ENCODE measurements around the gene ZNF189.
A peak's percentile ranks its signal among the peaks of the same experiment; 100 is the strongest.
"Not testable (repeated sequence)": the region's sequence is repeated elsewhere in the genome, so short reads cannot be mapped to it uniquely, and the experiment has no call there.

ZNF189 gene

GRCh38 chr9:101375546-101375945, 23.1 kb upstream of the ZNF189 start:
- no peak for FAIRE-seq

GRCh38 chr9:101376111-101376848, 22.4 kb upstream of the ZNF189 start:
- FAIRE-seq (no peak), DNase-seq (ENCODE audit: insufficient read length, low spot score) (no peak)
- no peak for TF ChIP-seq TAF1 (IDR thresholded peaks at IDR 0.05; ENCODE audit: low read depth, low read length)
- no peak for TF ChIP-seq POLR2AphosphoS5 (IDR thresholded peaks at IDR 0.05; ENCODE audit: low read depth, low read length)
- TF ChIP-seq POU2F2 (IDR thresholded peaks at IDR 0.05; ENCODE audit: low read depth, low read length) = no peak
- TF ChIP-seq PAX5 (IDR thresholded peaks at IDR 0.05; ENCODE audit: insufficient read depth, low read length, severe bottlenecking) = no peak
- TF ChIP-seq POLR2A (IDR thresholded peaks at IDR 0.05; ENCODE audit: low read depth, low read length) = no peak
- TF ChIP-seq SPI1 (IDR thresholded peaks at IDR 0.05; ENCODE audit: low read depth, low read length) = no peak

More at GRCh38 chr9:101375546-101375945, 23.1 kb upstream of the ZNF189 start:
- no peak for DNase-seq (ENCODE audit: insufficient read length, low spot score)
- TF ChIP-seq PAX5 (IDR thresholded peaks at IDR 0.05; ENCODE audit: insufficient read depth, low read length, severe bottlenecking) = no peak
- TF ChIP-seq POLR2AphosphoS5 (IDR thresholded peaks at IDR 0.05; ENCODE audit: low read depth, low read length) = no peak
- no peak for TF ChIP-seq SPI1 (IDR thresholded peaks at IDR 0.05; ENCODE audit: low read depth, low read length)
- no peak for TF ChIP-seq POU2F2 (IDR thresholded peaks at IDR 0.05; ENCODE audit: low read depth, low read length)

GRCh38 chr9:101380295-101380694, 18.4 kb upstream of the ZNF189 start:
- DNase-seq (ENCODE audit: insufficient read length, low spot score) (no peak), FAIRE-seq (no peak)
- no peak for TF ChIP-seq POU2F2 (IDR thresholded peaks at IDR 0.05; ENCODE audit: low read depth, low read length)
- no peak for TF ChIP-seq SPI1 (IDR thresholded peaks at IDR 0.05; ENCODE audit: low read depth, low read length)
- no peak for TF ChIP-seq PAX5 (IDR thresholded peaks at IDR 0.05; ENCODE audit: insufficient read depth, low read length, severe bottlenecking)
- TF ChIP-seq TAF1 (IDR thresholded peaks at IDR 0.05; ENCODE audit: low read depth, low read length) = no peak
- TF ChIP-seq POLR2A (IDR thresholded peaks at IDR 0.05; ENCODE audit: low read depth, low read length) = no peak
- TF ChIP-seq POLR2AphosphoS5 (IDR thresholded peaks at IDR 0.05; ENCODE audit: low read depth, low read length) = no peak

GRCh38 chr9:101381118-101381517, 17.5 kb upstream of the ZNF189 start:
- TF ChIP-seq TAF1 (IDR thresholded peaks at IDR 0.05; ENCODE audit: low read depth, low read length) (no peak), POLR2A (IDR thresholded peaks at IDR 0.05; ENCODE audit: low read depth, low read length) (no peak), POU2F2 (IDR thresholded peaks at IDR 0.05; ENCODE audit: low read depth, low read length) (no peak), PAX5 (IDR thresholded peaks at IDR 0.05; ENCODE audit: insufficient read depth, low read length, severe bottlenecking) (no peak)
- no peak for FAIRE-seq
- no peak for DNase-seq (ENCODE audit: insufficient read length, low spot score)

- FAIRE-seq = no peak
- no peak for TF ChIP-seq POLR2A (IDR thresholded peaks at IDR 0.05; ENCODE audit: low read depth, low read length)
- no peak for TF ChIP-seq PAX5 (IDR thresholded peaks at IDR 0.05; ENCODE audit: insufficient read depth, low read length, severe bottlenecking)
- no peak for TF ChIP-seq POLR2AphosphoS5 (IDR thresholded peaks at IDR 0.05; ENCODE audit: low read depth, low read length)
- no peak for TF ChIP-seq POU2F2 (IDR thresholded peaks at IDR 0.05; ENCODE audit: low read depth, low read length)
- no peak for TF ChIP-seq TAF1 (IDR thresholded peaks at IDR 0.05; ENCODE audit: low read depth, low read length)
- no peak for TF ChIP-seq SPI1 (IDR thresholded peaks at IDR 0.05; ENCODE audit: low read depth, low read length)
- DNase-seq (ENCODE audit: insufficient read length, low spot score) = no peak
Observed at GRCh38 chr9:101381833-101382342, 16.8 kb upstream of the ZNF189 start.

- TF ChIP-seq TAF1 (IDR thresholded peaks at IDR 0.05; ENCODE audit: low read depth, low read length) (no peak), PAX5 (IDR thresholded peaks at IDR 0.05; ENCODE audit: insufficient read depth, low read length, severe bottlenecking) (no peak), SPI1 (IDR thresholded peaks at IDR 0.05; ENCODE audit: low read depth, low read length) (no peak), POU2F2 (IDR thresholded peaks at IDR 0.05; ENCODE audit: low read depth, low read length) (no peak), POLR2AphosphoS5 (IDR thresholded peaks at IDR 0.05; ENCODE audit: low read depth, low read length) (no peak), POLR2A (IDR thresholded peaks at IDR 0.05; ENCODE audit: low read depth, low read length) (no peak)
- FAIRE-seq = no peak
- DNase-seq (ENCODE audit: insufficient read length, low spot score) = no peak
Observed at GRCh38 chr9:101383361-101383760, 15.3 kb upstream of the ZNF189 start.

- DNase-seq (ENCODE audit: insufficient read length, low spot score); FAIRE-seq: not testable (repeated sequence)
Observed at GRCh38 chr9:101384873-101385536, 13.6 kb upstream of the ZNF189 start, which contains the start of gene BAAT. Gene BAAT (minus strand): TSS chr9:101385006. CDS start chr9:101371404, 13,602 bp downstream.

- TF ChIP-seq POU2F2 (IDR thresholded peaks at IDR 0.05; ENCODE audit: low read depth, low read length) (no peak), PAX5 (IDR thresholded peaks at IDR 0.05; ENCODE audit: insufficient read depth, low read length, severe bottlenecking) (no peak), TAF1 (IDR thresholded peaks at IDR 0.05; ENCODE audit: low read depth, low read length) (no peak), SPI1 (IDR thresholded peaks at IDR 0.05; ENCODE audit: low read depth, low read length) (no peak), POLR2A (IDR thresholded peaks at IDR 0.05; ENCODE audit: low read depth, low read length) (no peak), POLR2AphosphoS5 (IDR thresholded peaks at IDR 0.05; ENCODE audit: low read depth, low read length) (no peak)
- DNase-seq (ENCODE audit: insufficient read length, low spot score) = no peak
- FAIRE-seq = peak; percentile 78
Observed at GRCh38 chr9:101387871-101388506, 10.7 kb upstream of the ZNF189 start.

- FAIRE-seq = no peak
- TF ChIP-seq SPI1 (IDR thresholded peaks at IDR 0.05; ENCODE audit: low read depth, low read length) (no peak), POLR2A (IDR thresholded peaks at IDR 0.05; ENCODE audit: low read depth, low read length) (no peak), POU2F2 (IDR thresholded peaks at IDR 0.05; ENCODE audit: low read depth, low read length) (no peak), TAF1 (IDR thresholded peaks at IDR 0.05; ENCODE audit: low read depth, low read length) (no peak), PAX5 (IDR thresholded peaks at IDR 0.05; ENCODE audit: insufficient read depth, low read length, severe bottlenecking) (no peak), POLR2AphosphoS5 (IDR thresholded peaks at IDR 0.05; ENCODE audit: low read depth, low read length) (no peak)
- no peak for DNase-seq (ENCODE audit: insufficient read length, low spot score)
Observed at GRCh38 chr9:101388507-101388993, 10.1 kb upstream of the ZNF189 start.

All from GM12891 (cell line).